PC-3 (cell line): Measurements from ENCODE around the gene MAPRE3. TPM values are rescaled to one million over a fixed set of nuclear protein-coding genes. Genes with fewer than 3 reads are reported as not detected.

ENCODE experiments used
- ATAC-seq: fragments of 200-7000 bp; cut with Tn5 transposase; 2 replicates; pipeline ENCODE4 v1.9.1; 2020; ENCODE audit warnings: mild to moderate bottlenecking, moderate library complexity
- BruUV-seq: library from RNA; stranded (reverse); fragments of 400-500 nt; replicated peaks from 2 replicates; lab custom pipeline; 2021; lab: Mats Ljungman, UMichigan
- CTCF ChIA-PET: fragments of 300-600 bp; sonication (Branson Sonifier 250); formaldehyde crosslinking; loops from one replicate; lab custom pipeline; 2022; ENCODE audit warnings: antibody characterized with exemption; lab: Charles Lee
- POLR2A ChIA-PET: fragments of 300-600 bp; sonication (Branson Sonifier 250); formaldehyde crosslinking; loops from one replicate; lab custom pipeline; 2022; ENCODE audit warnings: antibody characterized with exemption; ENCODE audit not compliant: unreplicated experiment; lab: Charles Lee
- DNase-seq: peaks from one replicate; pipeline ENCODE4 v3.0.0-alpha.2; 2015
- H2AFZ ChIP-seq: fragments of 300-600 bp; sonication (generic); 2 replicates; pipeline ENCODE4 v1.6.0; 2016; ENCODE audit warnings: antibody characterized with exemption, low read length
- H3F3A ChIP-seq: fragments of 300-600 bp; sonication (generic); one replicate; pipeline ENCODE4 v1.6.0; 2017; ENCODE audit warnings: antibody characterized with exemption, low read length, control low read depth, mild to moderate bottlenecking; ENCODE audit not compliant: unreplicated experiment
- H3K27ac ChIP-seq: fragments of 300-600 bp; sonication (generic); 2 replicates; pipeline ENCODE4 v1.5.1; 2016; ENCODE audit warnings: mild to moderate bottlenecking, low read length
- H3K27me3 ChIP-seq: fragments of 300-600 bp; sonication (generic); 2 replicates; pipeline ENCODE4 v1.6.1; 2016; ENCODE audit warnings: low read length, mixed read lengths
- H3K36me3 ChIP-seq: fragments of 300-600 bp; sonication (generic); 2 replicates; pipeline ENCODE4 v1.6.1; 2016; ENCODE audit warnings: low read depth, mixed run types, low read length, mixed read lengths
- H3K4me1 ChIP-seq: fragments of 300-600 bp; sonication (generic); 2 replicates; pipeline ENCODE4 v1.5.1; 2016; ENCODE audit warnings: low read length; ENCODE audit not compliant: insufficient read depth
- H3K4me2 ChIP-seq: fragments of 300-600 bp; sonication (generic); 2 replicates; pipeline ENCODE4 v1.6.0; 2016; ENCODE audit warnings: low read length
- H3K4me3 ChIP-seq: fragments of 300-600 bp; sonication (generic); 2 replicates; pipeline ENCODE4 v1.5.1; 2016; ENCODE audit warnings: mild to moderate bottlenecking, low read length, mixed read lengths
- H3K79me2 ChIP-seq: fragments of 300-600 bp; sonication (generic); 2 replicates; pipeline ENCODE4 v1.6.1; 2017; ENCODE audit warnings: low read length, mixed read lengths
- H3K9ac ChIP-seq: fragments of 300-600 bp; sonication (generic); 2 replicates; pipeline ENCODE4 v1.6.0; 2016; ENCODE audit warnings: mild to moderate bottlenecking, low read length
- H3K9me2 ChIP-seq: fragments of 300-600 bp; sonication (generic); replicated peaks from 2 replicates; pipeline ENCODE4 v1.6.1; 2016; ENCODE audit warnings: mixed run types, low read length, mixed read lengths
- H3K9me3 ChIP-seq: fragments of 300-600 bp; sonication (generic); 2 replicates; pipeline ENCODE4 v1.6.1; 2016; ENCODE audit warnings: low read length, mixed read lengths
- H4K20me1 ChIP-seq: fragments of 300-600 bp; sonication (generic); 2 replicates; pipeline ENCODE4 v1.6.1; 2016; ENCODE audit warnings: low read length, mixed read lengths
- CTCF ChIP-seq: fragments of 300-600 bp; sonication (generic); conservative IDR thresholded peaks from 2 replicates; pipeline ENCODE4 v1.5.1; 2017; ENCODE audit warnings: antibody characterized with exemption, low read depth, mild to moderate bottlenecking, low read length
- EZH2 ChIP-seq: fragments of 300-600 bp; sonication (generic); IDR thresholded peaks from one replicate; pipeline ENCODE4 v1.6.1; 2017; ENCODE audit warnings: antibody characterized with exemption, mild to moderate bottlenecking, low read length; ENCODE audit not compliant: unreplicated experiment
- EZH2phosphoT487 ChIP-seq: fragments of 300-600 bp; sonication (generic); IDR thresholded peaks from 2 replicates; pipeline ENCODE4 v1.6.1; 2018; ENCODE audit warnings: mild to moderate bottlenecking, antibody characterized with exemption, low read length, borderline replicate concordance
- intact Hi-C: fragments of 100-400 bp; cut with micrococcal nuclease; formaldehyde crosslinking; loops from 2 replicates; pipeline ENCODE4 v1.9.0; 2023
- total RNA-seq: library from RNA; depleted of rRNA; stranded (reverse); fragments of >200 nt; gene quantifications from 2 replicates; pipeline ENCODE4 v1.2.3, GENCODE V29; 2014

MAPRE3 gene
- total RNA-seq, 1 experiment from 2014 or later: 11.9 TPM

- ATAC-seq (no peak), DNase-seq (no peak)
- H3F3A ChIP-seq: no peaks in the 10 kb centered on the region
- no peaks in the 10 kb centered on the region for H3K9me2 ChIP-seq
- H3K9ac ChIP-seq: no peak overlapping the region
- BruUV-seq: no TSS peak
- no peaks in the 10 kb centered on the region for H3K36me3 ChIP-seq
- peaks cover 11% of the 10 kb centered on the region for H3K4me1 ChIP-seq
- H3K79me2 ChIP-seq: no peaks in the 10 kb centered on the region
- intact Hi-C loops: no loop called here
- ChIA-PET CTCF (no interaction called here), POLR2A (no interaction called here)
- no peak overlapping the region for H3K27ac ChIP-seq
- no peak for TF ChIP-seq EZH2phosphoT487
- no peak for TF ChIP-seq CTCF
- no peak for TF ChIP-seq EZH2
- no peak overlapping the region for H3K4me3 ChIP-seq
- no peaks in the 10 kb centered on the region for H3K27me3 ChIP-seq
- H4K20me1 ChIP-seq: no peaks in the 10 kb centered on the region
- H3K9me3 ChIP-seq: no peaks in the 10 kb centered on the region
- H3K4me2 ChIP-seq: no peak overlapping the region
- H2AFZ ChIP-seq: no peak overlapping the region
Measured at GRCh38 chr2:26986576-26986975, 16.1 kb downstream of the MAPRE3 start.

GRCh38 chr2:26988058-26988860 is 17.8 kb downstream of the MAPRE3 start:
- Histone ChIP-seq H3F3A (no peaks in the 10 kb centered on the region), H3K4me1 (no peaks in the 10 kb centered on the region; the same call in 1 of the 2 replicates), H3K36me3 (no peaks in the 10 kb centered on the region), H4K20me1 (no peaks in the 10 kb centered on the region), H3K4me2 (no peak overlapping the region), H3K9ac (no peak overlapping the region), H3K4me3 (no peak overlapping the region), H3K27ac (no peak overlapping the region), H3K9me3 (no peaks in the 10 kb centered on the region), H2AFZ (no peak overlapping the region), H3K27me3 (no peaks in the 10 kb centered on the region), H3K9me2 (no peaks in the 10 kb centered on the region), H3K79me2 (no peaks in the 10 kb centered on the region)
- DNase-seq (no peak), ATAC-seq (no peak)
- BruUV-seq: no TSS peak
- intact Hi-C loops: no loop called here
- ChIA-PET POLR2A (no interaction called here), CTCF (no interaction called here)
- no peak for TF ChIP-seq CTCF
- TF ChIP-seq EZH2: no peak

- POLR2A ChIA-PET: no interaction called here
- H3K27me3 ChIP-seq: no peaks in the 10 kb centered on the region
- TF ChIP-seq CTCF: no peak
- no peak for TF ChIP-seq EZH2
- no peak for TF ChIP-seq EZH2phosphoT487
- ATAC-seq: peak; percentile 35; the same call in 1 of the 2 replicates
- no peak overlapping the region for H3K4me3 ChIP-seq
- no peaks in the 10 kb centered on the region for H3K79me2 ChIP-seq
- CTCF ChIA-PET: no interaction called here
- H2AFZ ChIP-seq: no peak overlapping the region
- no peaks in the 10 kb centered on the region for H3F3A ChIP-seq
- no peaks in the 10 kb centered on the region for H3K9me2 ChIP-seq
- H3K36me3 ChIP-seq: no peaks in the 10 kb centered on the region
- intact Hi-C loops: no loop called here
- H3K27ac ChIP-seq: no peak overlapping the region
- no peaks in the 10 kb centered on the region for H3K9me3 ChIP-seq
- no TSS peak for BruUV-seq
- peak; percentile 25 for DNase-seq
- H3K4me1 ChIP-seq: no peaks in the 10 kb centered on the region; the same call in 1 of the 2 replicates
- H3K9ac ChIP-seq: no peak overlapping the region
- H3K4me2 ChIP-seq: no peak overlapping the region
- H4K20me1 ChIP-seq: no peaks in the 10 kb centered on the region
Measured at GRCh38 chr2:26989156-26989555, 18.7 kb downstream of the MAPRE3 start.
